Cerebellar nuclear complex (tissue), 1 donor: ENCODE results near the gene CTPS2.
"Not testable (repeated sequence)": the region's sequence is repeated elsewhere in the genome, so short reads cannot be mapped to it uniquely, and the experiment has no call there.

Experiments
- DNase-seq, 2 experiments: peaks; one replicate each; lab custom pipeline; 2025; lab: John Stamatoyannopoulos, UW

Gene CTPS2

DNA sequence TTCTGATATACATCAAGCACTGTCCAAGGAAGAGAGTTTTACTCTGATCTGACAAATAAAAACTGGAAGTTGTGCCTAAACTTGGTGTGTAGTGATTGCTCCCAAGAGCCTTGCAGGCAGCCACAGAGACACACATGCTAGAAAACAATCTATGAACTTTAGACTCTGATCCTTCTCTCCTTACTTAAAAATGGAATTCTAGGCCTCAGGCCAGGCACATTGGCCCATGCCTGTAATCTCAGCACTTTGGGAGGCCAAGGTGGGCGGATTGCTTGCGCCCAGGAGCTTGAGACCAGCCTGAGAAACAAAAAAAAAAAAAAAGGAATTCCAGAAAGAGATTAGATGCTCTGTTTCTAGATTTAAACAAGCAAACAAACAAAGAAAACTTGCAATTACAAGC lies 108.1 kb downstream of the CTPS2 start:
- DNase-seq, result no peak

DNA sequence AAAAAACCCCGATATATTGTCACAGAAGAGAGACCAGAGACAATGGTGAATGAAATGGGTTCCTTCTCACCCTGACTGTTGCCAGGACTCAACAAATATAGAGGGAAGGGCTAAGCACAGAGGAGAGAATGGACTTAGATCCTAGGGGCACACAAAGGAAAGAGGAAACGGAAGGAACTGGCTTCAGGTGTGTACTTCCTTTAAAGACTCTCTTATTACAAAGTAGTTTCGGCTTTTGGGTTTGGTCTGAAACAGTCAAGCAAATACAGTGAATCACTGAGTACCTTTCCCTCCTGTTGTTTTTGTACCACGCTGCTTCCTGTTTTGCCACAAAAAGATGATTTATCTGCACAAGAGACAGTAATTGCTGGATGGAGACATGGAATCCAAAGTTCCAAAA lies 108.6 kb downstream of the CTPS2 start:
- no peak for DNase-seq

DNA sequence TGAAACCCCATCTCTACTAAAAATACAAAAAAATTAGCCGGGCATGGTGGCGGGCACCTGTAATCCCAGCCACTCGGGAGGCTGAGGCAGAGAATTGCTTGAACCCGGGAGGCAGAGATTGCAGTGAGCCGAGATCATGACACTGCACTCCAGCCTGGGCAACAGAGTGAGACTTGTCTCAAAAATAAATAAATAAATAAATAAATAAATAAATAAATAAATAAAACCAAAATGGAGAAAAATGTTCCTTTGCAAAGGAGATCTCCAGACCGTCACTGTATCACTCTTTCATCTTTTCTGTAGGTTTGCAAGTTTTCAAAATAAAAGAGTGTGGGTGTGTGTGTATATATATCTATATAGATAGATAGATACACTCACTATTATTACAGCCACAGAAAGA lies 109.2 kb downstream of the CTPS2 start:
- not testable (repeated sequence) for DNase-seq

DNA sequence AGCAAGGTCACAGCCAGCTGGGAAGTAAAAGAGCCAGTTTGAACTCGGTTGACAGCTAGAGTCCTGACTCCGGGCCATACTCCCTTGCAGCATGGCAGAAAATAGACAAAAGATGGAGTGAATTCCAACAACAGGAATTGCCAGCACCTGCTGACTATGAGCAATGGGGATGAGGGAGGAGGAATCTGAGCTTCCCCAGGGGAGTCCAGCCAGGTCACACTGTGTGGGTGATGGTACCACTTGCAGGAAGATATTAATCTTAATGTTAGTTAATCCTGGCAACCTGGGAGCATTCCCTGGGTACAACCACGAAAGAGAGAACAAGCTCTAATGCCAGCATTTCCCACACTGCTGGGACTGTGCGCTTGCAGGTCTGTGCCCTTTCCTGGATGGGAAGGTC lies 110.6 kb downstream of the CTPS2 start:
- no peak for DNase-seq

DNA sequence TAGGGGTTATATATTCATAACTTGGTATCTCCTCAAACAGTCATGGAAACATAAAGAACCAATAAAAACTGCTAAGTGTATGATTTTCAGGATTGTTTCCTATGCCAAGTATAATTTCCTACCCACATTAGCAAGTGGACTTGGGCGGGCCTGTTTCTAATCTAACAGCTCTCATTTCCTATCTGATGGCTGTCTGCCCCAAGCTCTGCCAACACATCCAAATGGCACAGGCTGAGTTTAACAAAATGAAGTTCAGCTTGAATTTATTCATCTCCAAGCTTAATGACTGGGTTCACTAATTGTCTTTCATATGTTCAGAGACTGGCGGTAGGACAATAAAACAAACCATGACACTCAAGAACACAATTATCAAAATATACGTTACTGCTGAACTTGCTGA lies 118.0 kb downstream of the CTPS2 start:
- DNase-seq, result no peak

DNA sequence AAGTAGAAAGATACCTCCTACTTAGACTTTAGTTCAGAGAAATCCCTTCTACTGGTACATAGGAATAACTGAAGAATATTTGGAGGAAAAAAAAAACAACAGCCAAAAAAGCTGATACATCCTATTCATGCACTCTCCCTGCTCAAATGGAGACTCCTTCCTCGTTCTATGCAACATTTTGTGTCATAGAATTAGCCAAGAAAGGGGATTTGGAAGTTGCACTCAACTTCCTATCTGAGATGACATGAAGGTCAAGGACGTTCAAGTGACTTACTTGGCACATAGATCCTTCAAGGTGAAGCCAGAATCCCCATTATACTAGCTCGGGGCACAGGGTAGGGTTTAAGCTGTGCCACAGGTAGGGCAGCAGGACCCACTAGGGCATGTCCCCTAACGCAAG lies 118.7 kb downstream of the CTPS2 start:
- DNase-seq, result no peak

DNA sequence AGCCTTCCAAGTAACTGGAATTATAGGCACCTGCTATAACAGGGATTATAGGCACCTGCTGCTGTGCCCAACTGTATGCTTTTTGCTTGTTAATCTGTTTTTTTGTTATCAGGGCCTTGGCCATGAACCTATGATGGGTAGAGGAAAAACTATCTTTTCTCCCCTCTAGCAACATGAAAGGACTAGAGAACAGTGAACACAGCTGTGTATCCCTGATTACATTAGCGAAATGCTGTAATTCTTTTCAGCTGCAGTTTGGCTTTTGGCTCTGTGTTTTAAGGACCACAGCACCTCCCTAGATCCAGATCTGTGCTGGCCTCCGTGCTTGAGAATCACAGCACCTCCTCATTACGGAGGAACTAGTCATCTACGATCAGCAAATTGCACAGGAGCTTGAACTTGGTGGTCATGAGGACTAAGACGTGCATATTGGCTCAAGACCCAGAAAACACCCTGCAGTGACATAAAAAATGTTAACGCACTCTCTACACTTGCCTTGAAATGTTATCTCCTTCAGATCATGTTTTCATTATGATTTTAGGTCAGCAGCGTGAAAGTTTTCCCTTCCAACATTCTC lies 120.2 kb downstream of the CTPS2 start:
- no peak for DNase-seq

DNA sequence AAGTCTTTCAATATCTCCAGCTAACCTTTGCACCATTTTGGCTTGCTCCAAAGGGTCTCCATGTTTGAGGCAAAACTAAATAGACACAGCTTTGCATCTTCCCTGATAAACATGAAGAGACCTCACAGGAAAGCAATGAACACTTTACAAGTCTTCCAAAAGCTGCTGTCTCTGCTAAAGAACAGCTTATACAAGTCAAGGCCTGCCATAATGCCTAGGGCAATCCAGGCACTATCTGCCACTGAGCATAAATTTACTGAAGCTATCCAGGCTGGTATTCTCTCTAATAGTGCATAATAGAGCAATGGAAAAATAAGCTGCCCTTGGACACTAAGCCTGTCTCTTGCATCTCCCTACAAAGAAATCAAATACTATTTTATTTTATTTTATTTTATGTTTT lies 122.6 kb downstream of the CTPS2 start:
- no peak for DNase-seq

DNA sequence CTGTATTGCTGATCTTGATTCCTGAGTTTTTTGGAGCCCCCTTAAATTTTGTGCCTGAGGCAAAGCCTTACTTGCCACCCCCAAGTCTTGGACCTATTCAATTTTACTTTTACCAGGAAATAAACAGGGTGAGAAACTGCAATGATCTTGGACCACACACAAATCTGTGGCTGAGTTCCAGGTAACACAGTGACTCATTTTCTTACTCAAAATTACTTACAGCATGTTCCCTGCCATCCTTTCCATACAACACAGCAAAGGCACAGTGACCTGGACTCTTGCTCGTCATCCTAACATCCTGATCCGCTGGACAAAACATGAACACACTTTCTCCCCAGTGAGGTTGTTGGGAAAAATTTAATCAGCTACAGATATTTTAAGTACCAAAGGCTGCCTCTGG lies 123.3 kb downstream of the CTPS2 start:
- DNase-seq, result no peak

DNA sequence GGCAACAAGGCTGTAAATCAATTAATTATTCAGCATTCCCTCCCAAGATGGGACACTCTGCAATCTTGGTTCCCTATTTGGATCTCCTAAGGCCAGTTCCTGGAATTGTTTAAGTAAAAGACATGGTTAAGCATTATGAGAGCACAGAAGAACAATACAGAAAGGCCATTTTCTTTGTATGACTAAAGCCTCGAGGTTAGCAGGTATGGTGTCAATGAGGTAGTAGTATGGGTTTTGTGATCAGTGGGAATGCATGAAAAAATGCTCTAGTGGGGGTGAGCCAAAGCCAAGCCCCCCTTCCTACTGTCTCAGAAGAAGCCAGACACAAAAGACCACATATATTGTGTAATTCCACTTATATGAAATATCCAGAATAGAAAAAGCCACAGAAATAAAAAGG lies 124.2 kb downstream of the CTPS2 start:
- DNase-seq, result no peak

DNA sequence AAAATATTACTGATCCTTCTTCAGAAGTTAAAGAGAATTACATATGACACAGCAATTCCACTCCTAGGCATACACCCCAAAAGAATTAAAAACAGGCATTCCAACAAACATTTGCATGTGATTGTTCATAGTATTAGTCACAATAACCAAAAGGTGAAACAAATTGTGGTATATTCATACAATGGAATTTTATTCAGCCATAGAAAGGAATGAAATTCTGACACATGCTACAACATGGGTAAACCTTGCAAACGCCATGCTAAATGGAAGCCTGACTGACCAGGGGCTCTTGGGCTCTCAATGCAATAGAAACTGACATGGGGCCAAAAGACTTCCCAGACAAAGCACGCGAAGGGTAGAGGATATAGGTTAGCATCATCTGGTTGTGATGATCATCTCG lies 124.6 kb downstream of the CTPS2 start:
- no peak for DNase-seq

DNA sequence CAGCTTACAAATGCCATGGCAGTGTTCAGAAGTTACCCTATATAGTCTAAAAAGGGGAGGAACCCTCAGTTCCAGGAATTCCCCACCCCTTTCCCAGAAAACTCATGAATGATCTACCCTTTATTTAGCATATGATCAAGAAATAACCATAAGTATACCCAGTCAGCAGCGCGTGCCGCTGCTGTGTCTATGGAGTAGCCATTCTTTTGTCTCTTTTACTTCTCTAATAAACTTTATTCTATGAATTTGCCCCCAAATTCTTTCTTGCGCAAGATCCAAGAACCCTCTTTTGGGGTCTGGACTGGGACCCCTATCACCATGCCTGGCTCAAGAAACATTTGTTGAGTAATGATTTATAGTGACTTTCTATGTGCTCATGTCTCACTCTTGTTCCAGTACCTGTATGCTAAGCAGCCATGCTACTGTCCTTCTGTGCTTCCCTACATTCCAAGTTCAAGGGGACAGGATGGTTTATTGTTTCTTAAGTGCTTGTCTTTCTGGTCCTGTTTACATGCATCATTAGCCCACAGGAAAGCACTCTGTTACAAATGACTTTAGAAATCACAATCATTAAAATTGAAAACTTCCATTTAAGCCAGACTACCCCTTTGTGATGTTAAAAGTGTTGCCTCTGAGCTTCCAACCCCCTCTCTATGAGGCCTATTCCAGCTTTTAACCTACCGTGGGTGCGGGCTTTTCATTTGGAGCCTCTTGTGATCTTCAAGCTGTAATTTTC lies 125.9 kb downstream of the CTPS2 start:
- DNase-seq, result no peak

DNA sequence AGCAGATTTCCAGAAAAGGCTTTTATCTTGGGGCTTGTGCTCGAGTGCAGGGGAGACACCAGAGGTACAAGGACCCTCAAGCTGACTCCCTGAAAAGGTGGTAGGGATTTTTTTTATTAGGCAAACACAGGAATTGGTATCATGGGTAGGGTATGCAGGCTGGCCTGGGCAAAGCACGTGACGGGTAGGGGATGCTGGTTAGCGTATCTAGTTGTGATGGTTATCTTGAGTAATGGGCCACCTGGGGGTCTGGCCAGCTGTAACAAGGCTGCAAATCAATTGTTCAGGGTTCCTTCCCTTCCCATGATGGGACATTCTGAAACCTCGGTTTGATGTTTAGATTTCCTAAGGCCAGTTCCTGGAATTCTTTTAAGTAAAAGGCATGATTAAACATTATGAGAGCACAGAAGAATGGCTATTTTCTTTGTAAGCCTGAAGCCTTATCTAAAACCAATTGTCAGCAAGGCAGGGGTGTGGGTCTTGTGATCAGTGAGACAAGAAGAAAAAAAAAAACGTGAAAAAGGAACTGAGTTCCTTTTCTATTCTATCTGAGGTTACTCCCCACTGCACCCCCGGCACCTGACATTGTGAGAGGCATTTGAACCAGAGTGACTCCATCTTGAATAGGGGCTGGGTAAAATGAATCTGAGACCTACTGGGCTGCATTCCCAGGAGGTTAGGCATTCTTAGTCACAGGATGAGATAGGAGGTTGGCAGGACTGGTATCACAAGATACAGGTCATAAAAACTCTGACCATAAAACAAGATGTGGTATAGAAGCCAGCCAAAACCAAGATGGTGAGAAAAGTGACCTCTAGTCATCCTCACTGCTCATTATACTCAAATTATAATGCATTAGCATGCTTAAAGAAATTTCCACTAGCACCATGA lies 126.7 kb downstream of the CTPS2 start:
- DNase-seq, result no peak

DNA sequence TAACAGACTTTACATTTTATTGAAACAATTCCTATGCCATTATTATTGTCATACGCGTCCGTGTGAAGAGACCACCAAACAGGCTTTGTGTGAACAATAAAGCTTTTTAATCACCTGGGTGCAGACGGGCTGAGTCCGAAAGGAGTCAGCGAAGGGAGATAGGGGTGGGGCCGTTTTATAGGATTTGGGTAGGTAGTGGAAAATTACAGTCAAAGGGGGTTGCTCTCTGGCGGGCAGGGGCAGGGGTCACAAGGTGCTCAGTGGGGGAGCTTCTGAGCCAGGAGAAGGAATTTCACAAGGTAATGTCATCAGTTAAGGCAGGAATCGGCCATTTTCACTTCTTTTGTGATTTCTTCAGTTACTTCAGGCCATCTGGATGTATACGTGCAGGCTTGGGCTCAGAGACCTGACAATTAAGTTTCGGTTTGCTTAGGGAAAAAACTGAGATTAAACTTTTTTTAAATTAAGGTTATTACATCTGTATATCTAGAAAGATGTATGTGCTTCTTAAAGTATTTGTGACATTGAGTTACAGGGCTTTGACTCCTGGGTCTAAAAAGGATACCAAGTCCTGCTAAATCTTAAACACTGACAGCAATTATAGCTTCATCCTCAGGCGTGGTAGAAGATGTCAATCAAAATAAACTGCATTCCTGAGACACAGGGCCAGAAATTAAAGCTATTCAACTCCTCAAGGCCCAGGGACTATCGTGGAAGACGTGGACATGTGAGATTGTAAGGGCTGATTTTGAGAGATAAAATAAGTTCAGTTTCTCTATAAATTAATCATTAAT lies 132.3 kb downstream of the CTPS2 start:
- not testable (repeated sequence) for DNase-seq

DNA sequence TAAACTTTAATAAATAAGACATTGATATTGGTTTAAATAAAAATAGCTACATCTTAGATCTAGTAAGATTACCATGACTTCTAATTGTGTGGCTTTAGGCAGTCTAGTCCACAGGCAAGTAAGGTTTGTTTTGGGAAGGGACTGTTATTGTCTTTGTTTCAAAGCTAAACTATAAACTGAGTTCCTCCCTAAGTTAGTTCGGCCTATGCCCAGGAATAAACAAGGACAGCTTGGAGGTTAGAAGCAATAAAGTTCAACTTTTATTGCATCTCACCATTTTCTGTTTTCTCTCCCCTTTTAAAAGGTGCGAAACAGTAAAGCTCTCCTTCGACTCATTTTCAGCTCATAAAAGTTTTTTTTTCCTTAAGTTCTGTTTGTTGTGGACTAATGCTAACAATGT lies 133.0 kb downstream of the CTPS2 start:
- DNase-seq, result no peak

DNA sequence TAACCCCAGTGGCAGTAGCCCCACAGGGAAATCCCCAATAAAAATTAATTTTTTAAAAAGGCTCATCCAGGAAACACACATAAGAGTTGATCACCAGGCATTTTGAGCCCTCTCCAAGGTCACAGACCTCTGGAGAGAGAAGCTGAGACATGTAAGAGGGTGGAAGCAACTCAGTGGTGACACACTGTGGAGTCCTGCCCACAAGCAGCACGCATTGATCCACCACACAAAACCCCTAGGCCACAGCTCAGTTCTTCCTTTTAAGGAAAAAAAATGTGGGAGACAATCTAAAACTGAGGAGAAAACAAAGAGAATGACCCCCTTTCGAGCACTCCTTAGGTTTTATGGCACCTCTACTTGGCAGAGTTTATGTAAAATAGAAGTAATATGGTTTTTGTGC lies 134.3 kb downstream of the CTPS2 start:
- no peak for DNase-seq

DNA sequence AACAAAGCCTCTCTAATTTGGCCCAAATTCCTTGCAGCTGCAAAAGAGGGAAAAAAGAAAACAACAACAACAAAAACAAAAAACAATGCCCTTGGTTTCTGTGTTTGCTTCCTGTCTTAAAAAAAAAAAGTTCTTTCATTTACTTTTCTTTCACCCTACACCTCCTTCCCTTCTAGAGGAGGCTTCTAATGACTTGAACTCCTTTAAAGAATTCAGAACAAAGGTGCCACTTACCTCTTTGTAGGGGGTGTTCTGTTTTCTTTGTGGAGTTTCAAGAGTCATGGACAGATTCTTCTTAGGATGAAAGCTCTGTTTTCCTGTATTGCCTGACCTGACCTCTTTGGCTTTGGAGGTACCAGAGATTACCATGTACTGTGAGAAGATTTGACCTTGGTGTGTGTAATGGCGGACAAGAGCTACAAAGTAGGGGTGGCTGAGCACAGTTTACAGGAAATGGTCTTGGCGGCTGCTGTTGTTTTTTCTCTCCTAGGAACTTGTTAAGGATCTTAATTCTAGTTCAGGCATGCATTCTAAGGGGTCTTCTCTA lies 134.9 kb downstream of the CTPS2 start:
- DNase-seq, result no peak

DNA sequence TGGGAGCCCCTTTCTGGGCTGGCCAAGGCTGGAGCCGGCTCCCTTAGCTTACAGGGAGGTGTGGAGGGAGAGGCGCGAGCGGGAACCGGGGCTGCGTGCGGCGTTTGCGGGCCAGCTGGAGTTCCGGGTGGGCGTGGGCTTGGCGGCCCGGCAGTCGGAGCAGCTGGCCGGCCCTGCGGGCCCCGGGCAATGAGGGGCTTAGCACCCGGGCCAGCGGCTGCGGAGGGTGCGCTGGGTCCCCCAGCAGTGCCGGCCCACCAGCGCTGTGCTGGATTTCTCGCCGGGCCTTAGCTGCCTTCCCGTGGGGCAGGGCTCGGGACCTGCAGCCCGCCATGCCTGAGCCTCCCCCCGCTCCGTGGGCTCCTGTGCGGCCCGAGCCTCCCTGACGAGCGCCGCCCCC lies 137.1 kb downstream of the CTPS2 start:
- DNase-seq, result not testable (repeated sequence)

DNA sequence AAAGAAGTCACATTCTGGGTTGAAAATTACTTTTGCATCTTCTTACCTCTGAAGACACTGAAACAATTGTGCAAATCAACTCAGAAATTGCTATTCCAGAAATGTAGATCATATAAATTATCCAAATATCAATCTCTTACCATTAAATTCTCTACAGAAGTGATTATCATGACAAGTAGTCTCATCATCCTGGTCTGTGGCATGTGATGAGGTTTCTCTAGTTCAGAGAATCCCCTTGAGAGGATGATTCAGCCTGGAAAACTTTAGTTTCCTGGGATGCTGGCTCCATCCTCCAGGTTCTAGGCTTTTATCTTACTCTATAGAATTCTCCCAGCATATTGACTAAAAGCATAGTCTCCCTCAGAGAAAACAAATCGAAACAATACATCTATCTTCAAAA lies 138.7 kb downstream of the CTPS2 start:
- no peak for DNase-seq

DNA sequence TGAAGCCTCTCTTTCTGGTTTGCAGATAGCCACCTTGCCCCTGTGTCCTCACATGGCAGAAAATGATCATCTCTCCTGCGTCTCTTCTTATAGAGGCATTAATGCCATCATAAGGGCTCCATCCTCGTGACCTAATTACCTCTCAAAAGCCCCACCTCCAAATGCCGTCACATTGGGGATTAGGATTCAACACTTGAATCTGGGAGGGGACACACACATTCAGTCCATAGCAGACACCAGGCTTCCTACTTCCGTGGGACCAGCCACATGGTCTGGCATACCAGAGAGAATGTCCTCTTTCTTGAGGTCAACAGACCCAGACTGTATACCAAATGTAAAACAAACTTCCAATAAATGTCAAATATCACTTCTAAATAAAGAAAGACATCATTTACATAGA lies 144.8 kb downstream of the CTPS2 start:
- no peak for DNase-seq

DNA sequence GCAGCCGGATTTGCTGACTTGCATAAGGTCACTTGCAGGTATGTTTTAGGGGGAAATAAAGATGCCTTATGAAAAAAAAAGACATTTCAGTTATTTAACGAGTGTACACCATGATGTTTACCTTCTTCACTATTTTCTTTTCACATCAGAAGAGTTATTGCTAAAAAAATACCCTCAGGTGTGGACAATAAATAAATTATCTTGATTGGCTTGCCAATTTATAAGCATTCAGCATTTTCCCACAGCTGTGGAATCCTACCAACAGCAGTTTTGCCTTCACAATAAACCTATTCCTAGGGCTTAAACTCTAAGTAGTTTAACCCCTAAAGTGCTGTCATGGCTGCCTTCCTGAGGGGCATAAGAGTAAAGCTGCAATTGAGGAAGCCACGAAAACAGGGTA lies 145.9 kb downstream of the CTPS2 start:
- DNase-seq, result no peak

DNA sequence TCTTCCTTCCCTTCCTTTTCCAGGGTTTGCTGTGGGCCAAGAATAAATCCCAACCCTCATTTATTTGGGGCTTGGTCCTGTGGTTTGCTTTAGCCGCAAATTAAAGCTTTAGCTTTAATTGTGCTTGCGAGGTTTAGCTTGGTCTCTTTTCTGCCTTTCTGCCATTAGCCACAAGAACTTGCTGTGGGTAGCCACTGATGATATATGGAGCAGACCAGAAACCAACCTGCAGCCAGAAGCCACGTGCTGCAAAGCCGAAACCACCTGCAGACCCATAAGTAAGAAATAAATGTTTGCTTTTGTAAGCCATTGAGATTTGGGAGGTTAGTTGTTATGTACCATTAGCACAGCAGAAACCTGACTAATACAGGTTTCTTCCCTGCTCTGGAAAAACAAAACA lies 152.3 kb downstream of the CTPS2 start:
- no peak for DNase-seq
